ENCODE measurements around the gene PKD2L1. TPM values are rescaled to one million over a fixed set of nuclear protein-coding genes. Genes with fewer than 3 reads are reported as not detected.

Gene PKD2L1
- total and polyA plus RNA-seq, 2 of the 8 experiments (the other 6 are each of a cell fraction or from before 2014, with no cell fraction given): 0.20 to 0.33 TPM

DNA sequence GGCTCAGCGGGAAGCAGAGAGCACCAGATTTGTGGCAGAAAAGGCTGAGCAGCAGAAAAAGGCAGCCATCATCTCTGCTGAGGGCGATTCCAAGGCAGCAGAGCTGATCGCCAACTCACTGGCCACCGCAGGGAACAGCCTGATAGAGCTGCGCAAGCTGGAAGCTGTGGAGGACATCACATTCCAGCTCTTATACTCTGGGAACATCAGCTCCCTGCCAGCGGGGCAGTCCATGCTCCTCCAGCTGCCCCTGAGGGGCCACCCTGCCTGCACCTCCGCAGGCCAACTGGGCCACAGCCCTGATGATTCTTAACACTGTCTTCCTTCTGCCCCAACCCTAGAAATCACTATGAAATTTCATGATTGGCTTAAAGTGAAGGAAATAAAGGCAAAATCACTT lies 81.2 kb downstream of the PKD2L1 start:
- Histone ChIP-seq H3K9ac (replicated peaks in 1 of 4; ENCODE audit: extremely low read depth in 1 of 4, low read depth in 3 of 4, low read length in 3 of 4) (no peak overlapping the region), H3K27ac (ENCODE audit: low read depth, low read length) (no peak overlapping the region), H2BK120ac (replicated peaks; ENCODE audit: low read depth, low read length) (no peak overlapping the region), H3K23me2 (ENCODE audit: low read depth, low read length) (no peaks in the 10 kb centered on the region), H3K23ac (ENCODE audit: insufficient read length) (no peak overlapping the region), H3K36me3 (ENCODE audit: control insufficient read depth in 2 of 4, insufficient read depth in 4 of 4, low read length in 3 of 4) (peaks cover 6 to 49% (median 18%) of the 10 kb centered on the region in 4 experiments; a peak in 7 of 8 replicates), H3K4me2 (ENCODE audit: insufficient read depth in 1 of 2, low read depth in 2 of 2, low read length in 2 of 2) (no peak overlapping the region), H3K4me3 (ENCODE audit: extremely low read depth in 1 of 4, insufficient read depth in 2 of 4, low read depth in 3 of 4, low read length in 4 of 4) (no peak overlapping the region), H3K79me1 (ENCODE audit: low read depth, low read length) (no peaks in the 10 kb centered on the region), H3K9me3 (ENCODE audit: insufficient read depth in 2 of 2, low read depth in 1 of 2, low read length in 1 of 2) (no peaks in the 10 kb centered on the region), H2AFZ (ENCODE audit: low read length) (no peak overlapping the region), H4K8ac (ENCODE audit: extremely low read depth, insufficient read depth, low read length) (no peak overlapping the region), H3K27me3 (replicated peaks in 1 of 4; ENCODE audit: control insufficient read depth in 3 of 4, extremely low read depth in 1 of 4, insufficient read depth in 3 of 4, low read length in 3 of 4) (no peaks in the 10 kb centered on the region), H2BK20ac (ENCODE audit: low read length) (no peak overlapping the region), H3K14ac (ENCODE audit: insufficient read length) (no peak overlapping the region), H4K20me1 (replicated peaks in 1 of 2; ENCODE audit: control insufficient read depth in 1 of 2, insufficient read depth in 2 of 2, low read length in 2 of 2) (no peaks in the 10 kb centered on the region), H4K91ac (replicated peaks; ENCODE audit: insufficient read length, low read length) (no peak overlapping the region), H3K18ac (ENCODE audit: extremely low read depth, low read length) (no peak overlapping the region), H3K4ac (replicated peaks; ENCODE audit: insufficient read length, low read depth, low read length) (no peak overlapping the region), H4K5ac (ENCODE audit: insufficient read length, low read depth, low read length) (no peak overlapping the region), H2BK15ac (ENCODE audit: low read length) (no peak overlapping the region), H2BK5ac (ENCODE audit: low read depth, low read length) (no peak overlapping the region), H2AK5ac (ENCODE audit: low read depth, low read length) (no peak overlapping the region), H3K4me1 (replicated peaks in 1 of 4; ENCODE audit: control insufficient read depth in 3 of 4, insufficient read depth in 4 of 4, low read length in 3 of 4) (no peaks in the 10 kb centered on the region), H2BK12ac (ENCODE audit: low read depth, low read length) (no peak overlapping the region), H3K56ac (replicated peaks; ENCODE audit: insufficient read length, low read depth, low read length) (no peak overlapping the region), H3K79me2 (ENCODE audit: control insufficient read depth in 1 of 2, insufficient read depth in 2 of 2, low read length in 2 of 2) (no peaks in the 10 kb centered on the region)
- DNase-seq (ENCODE audit: low read depth in 1 of 2, low spot score in 2 of 2) (no peak), FAIRE-seq (no peak)
- ChIA-PET CTCF (ENCODE audit: partially characterized antibody) (interaction anchor here (0.6 to 1.8 kb wide), 2 partner anchors 8 to 955 kb away, joined by 3 to 5 read pairs; no protein-coding TSS in a partner anchor), POLR2A (ENCODE audit: partially characterized antibody) (interaction anchor here (1.1 to 1.6 kb wide), 2 partner anchors 10 to 15 kb away, joined by 3 read pairs; no protein-coding TSS in a partner anchor)
- TF ChIP-seq KDM1A (IDR thresholded peaks at IDR 0.05; ENCODE audit: borderline replicate concordance, low read length) (no peak), BACH1 (IDR thresholded peaks at IDR 0.05; ENCODE audit: low read length) (no peak), CREB1 (IDR thresholded peaks at IDR 0.05) (no peak), GTF2F1 (IDR thresholded peaks at IDR 0.05; ENCODE audit: borderline replicate concordance, low read depth, low read length) (no peak), EZH2 (IDR thresholded peaks at IDR 0.05; ENCODE audit: low read depth, low read length, severe bottlenecking) (no peak), JUND (IDR thresholded peaks at IDR 0.05; ENCODE audit: low read length) (no peak), TEAD4 (IDR thresholded peaks at IDR 0.05; ENCODE audit: low read depth, low read length) (no peak)
- 92% methylated on average over 7 of the region's 7 CpGs; no CpG with 5 or more reads in 1 of the 2 experiments for WGBS, 2 experiments (ENCODE audit: extremely low coverage in 1 of 2, insufficient coverage in 1 of 2, insufficient read length in 1 of 2, insufficient replicate concordance in 2 of 2, low coverage in 1 of 2, low lambda C conversion rate in 2 of 2, missing lambda C conversion rate in 1 of 2)

Data from H1 (cell line).